Activated T-helper 1 cell treated with anti-CD3 and anti-CD28 coated beads, Interleukin-12 subunit alpha, Interleukin-12 subunit beta, Interleukin-2, Interleukin-4 antibody, amounts not matched to agents 30 ng/mL and 10 ng/mL and 1 ng/mL, durations not matched to agents 14 hours and 24 hours and 36 hours (primary cell): ENCODE measurements around the gene EPHA1. TPM values are rescaled to one million over a fixed set of nuclear protein-coding genes. Genes with fewer than 3 reads are reported as not detected.
A peak's percentile ranks its signal among the peaks of the same experiment; 100 is the strongest.
"Not testable (repeated sequence)": the region's sequence is repeated elsewhere in the genome, so short reads cannot be mapped to it uniquely, and the experiment has no call there.

Source experiments
- DNase-seq: peaks from one replicate; pipeline ENCODE4 v3.0.0; 2021; ENCODE audit warnings: low spot score
- H3K27ac Mint-ChIP-seq: one replicate; pipeline ENCODE4 v1.8.0; 2021; ENCODE audit warnings: mild to moderate bottlenecking, mixed read lengths
- H3K27me3 Mint-ChIP-seq: one replicate; pipeline ENCODE4 v1.8.0; 2022; ENCODE audit warnings: mild to moderate bottlenecking, moderate library complexity, mixed read lengths; ENCODE audit not compliant: insufficient read depth
- H3K36me3 Mint-ChIP-seq: one replicate; pipeline ENCODE4 v1.8.0; 2021; ENCODE audit warnings: low read depth, mixed read lengths
- H3K4me1 Mint-ChIP-seq: one replicate; pipeline ENCODE4 v1.8.0; 2021; ENCODE audit warnings: low read depth, mixed read lengths
- H3K4me3 Mint-ChIP-seq: one replicate; pipeline ENCODE4 v1.8.0; 2021; ENCODE audit warnings: mild to moderate bottlenecking, moderate library complexity, mixed read lengths
- H3K9me3 Mint-ChIP-seq: one replicate; pipeline ENCODE4 v1.8.0; 2021; ENCODE audit warnings: mixed read lengths
- intact Hi-C: fragments of 100-400 bp; cut with micrococcal nuclease; formaldehyde crosslinking; loops from one replicate; pipeline ENCODE4 v1.15.1; 2024
- total RNA-seq: library from RNA; stranded (reverse); gene quantifications from 2 replicates; pipeline ENCODE4 v1.2.3, GENCODE V29; 2022

Gene EPHA1
- total RNA-seq, 1 donor from 2014 or later, result not detected

DNA sequence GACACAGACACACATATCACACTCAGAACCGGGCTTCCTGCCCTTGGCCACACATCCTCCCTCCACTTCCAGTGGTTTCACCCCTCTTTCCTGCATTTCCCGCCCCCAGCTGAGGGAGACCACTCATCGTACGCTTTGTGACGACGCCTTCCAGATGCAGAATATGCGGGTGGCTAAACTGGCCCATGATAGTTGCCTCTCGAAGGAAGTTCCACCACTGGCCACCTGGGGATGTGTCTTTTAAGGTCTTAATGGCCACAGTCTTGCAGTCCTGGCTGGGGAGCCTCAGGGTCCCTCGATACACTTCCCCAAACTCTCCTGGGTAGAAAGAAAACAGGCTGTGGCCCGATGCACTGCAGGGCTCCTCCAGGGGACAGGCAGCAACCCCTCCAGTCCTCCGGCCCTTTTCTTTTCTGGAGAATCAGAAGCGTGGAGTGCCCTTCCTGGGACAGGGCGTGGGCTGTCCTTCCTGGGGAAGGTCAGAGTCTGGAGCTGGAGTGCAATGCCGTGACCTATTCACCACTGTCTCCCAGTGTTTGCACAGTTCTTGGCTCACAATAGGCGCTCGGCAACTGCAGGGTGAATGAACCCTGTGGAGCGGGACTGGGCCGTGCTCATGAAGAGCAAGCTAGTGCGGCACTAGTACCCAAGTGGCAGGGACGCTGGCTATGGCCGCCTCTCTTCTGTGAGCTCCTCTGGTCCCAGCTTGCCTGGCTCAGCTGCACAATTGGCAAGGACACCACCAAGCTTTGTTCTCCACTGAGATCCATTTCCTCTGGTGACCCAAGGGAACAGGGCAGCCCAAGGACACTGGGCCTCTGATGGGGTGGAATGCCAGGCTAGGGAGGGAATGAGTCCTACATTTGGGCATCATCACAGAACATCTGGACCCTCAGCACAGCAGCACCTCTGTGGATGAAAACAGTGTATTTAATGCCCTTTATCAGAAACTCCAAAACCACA, 13.2 kb downstream of the EPHA1 start:
- H3K36me3 Mint-ChIP-seq, result peaks cover 11% of the 10 kb centered on the region
- H3K4me1 Mint-ChIP-seq, result peaks cover 6% of the 10 kb centered on the region
- H3K4me3 Mint-ChIP-seq, result no peak overlapping the region
- no peaks in the 10 kb centered on the region for H3K27me3 Mint-ChIP-seq
- peak overlapping the region; percentile 72 for H3K27ac Mint-ChIP-seq
- H3K9me3 Mint-ChIP-seq, result no peaks in the 10 kb centered on the region
- no peak for DNase-seq
- intact Hi-C loops, result no loop called here

GRCh38 chr7:143394777-143395176, 13.9 kb downstream of the EPHA1 start:
- no peak for DNase-seq
- no peaks in the 10 kb centered on the region for H3K9me3 Mint-ChIP-seq
- H3K4me3 Mint-ChIP-seq, result no peak overlapping the region
- no peaks in the 10 kb centered on the region for H3K27me3 Mint-ChIP-seq
- intact Hi-C loops, result no loop called here
- H3K36me3 Mint-ChIP-seq, result peaks cover 16% of the 10 kb centered on the region
- no peak overlapping the region for H3K27ac Mint-ChIP-seq
- peaks cover 9% of the 10 kb centered on the region for H3K4me1 Mint-ChIP-seq

DNA sequence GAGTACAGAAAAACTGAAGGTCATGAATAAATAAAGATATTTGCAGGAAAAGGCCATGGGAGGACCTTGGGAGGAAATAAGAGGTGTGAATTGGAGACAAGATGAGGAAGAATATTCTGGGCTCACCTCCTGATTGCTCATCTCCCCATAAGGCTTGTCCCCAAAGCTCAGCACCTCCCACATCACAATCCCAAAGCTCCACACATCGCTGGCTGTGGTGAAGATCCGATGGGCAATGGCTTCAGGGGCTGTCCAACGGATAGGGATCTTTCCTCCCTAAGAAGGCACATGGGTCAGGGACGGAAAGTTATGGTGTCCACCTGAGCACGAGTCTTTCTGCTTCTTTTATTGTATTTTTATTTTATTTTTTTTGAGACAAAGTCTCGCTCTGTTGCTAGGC, 14.6 kb downstream of the EPHA1 start:
- intact Hi-C loops, result no loop called here
- H3K27me3 Mint-ChIP-seq, result no peaks in the 10 kb centered on the region

DNA sequence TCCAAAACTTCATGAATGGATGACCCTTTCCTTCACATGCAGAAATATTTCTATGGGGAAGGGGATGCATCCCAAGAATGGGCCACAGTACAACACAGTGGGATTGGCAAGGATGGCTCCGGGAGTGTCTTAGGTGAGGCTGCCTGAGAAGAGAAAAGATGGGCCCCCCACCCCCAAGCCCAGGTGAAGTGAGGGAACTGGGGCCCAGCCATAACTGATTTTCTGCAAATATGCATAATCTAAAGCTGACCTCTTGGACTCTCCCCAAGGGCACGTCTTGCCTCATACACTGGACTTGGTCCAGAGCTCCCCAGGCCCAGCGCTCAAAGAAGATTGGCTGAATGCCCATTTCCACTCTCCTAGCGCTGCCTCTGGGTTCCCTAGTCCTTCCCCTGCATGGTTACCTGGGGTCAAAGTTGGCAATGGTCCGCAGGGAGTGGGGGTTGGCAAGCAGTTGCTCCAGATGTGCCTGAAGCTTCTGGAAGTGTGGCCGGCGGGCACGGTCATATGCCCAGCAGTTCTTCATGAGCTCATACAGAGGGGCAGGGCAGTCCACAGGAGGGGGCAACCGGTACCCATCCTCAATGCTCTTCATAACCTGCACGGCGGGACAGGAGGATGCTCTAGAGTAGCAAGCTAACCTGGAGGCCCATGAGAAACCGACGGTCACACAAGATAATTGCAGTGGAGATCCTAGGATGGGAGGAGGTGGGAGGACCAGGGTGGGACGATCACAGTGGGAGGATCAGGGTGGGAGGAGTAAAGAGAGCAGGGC, 15.2 kb downstream of the EPHA1 start:
- intact Hi-C loops, result no loop called here
- H3K9me3 Mint-ChIP-seq, result no peaks in the 10 kb centered on the region
- DNase-seq, result no peak
- H3K4me3 Mint-ChIP-seq, result no peak overlapping the region
- H3K4me1 Mint-ChIP-seq, result peaks cover 17% of the 10 kb centered on the region
- no peak overlapping the region for H3K27ac Mint-ChIP-seq
- H3K36me3 Mint-ChIP-seq, result peaks cover 24% of the 10 kb centered on the region
- H3K27me3 Mint-ChIP-seq, result no peaks in the 10 kb centered on the region

More for the DNA sequence above, 14.6 kb downstream of the EPHA1 start:
- DNase-seq, result no peak
- peaks cover 16% of the 10 kb centered on the region for H3K4me1 Mint-ChIP-seq
- H3K4me3 Mint-ChIP-seq, result no peak overlapping the region
- no peaks in the 10 kb centered on the region for H3K9me3 Mint-ChIP-seq
- H3K36me3 Mint-ChIP-seq, result peaks cover 22% of the 10 kb centered on the region
- H3K27ac Mint-ChIP-seq, result no peak overlapping the region

GRCh38 chr7:143392875-143393266, 15.8 kb downstream of the EPHA1 start:
- Mint-ChIP-seq H3K27me3 (no peaks in the 10 kb centered on the region), H3K36me3 (peaks cover 24% of the 10 kb centered on the region), H3K27ac (no peak overlapping the region), H3K9me3 (no peaks in the 10 kb centered on the region), H3K4me1 (peaks cover 17% of the 10 kb centered on the region), H3K4me3 (no peak overlapping the region)
- no peak for DNase-seq
- intact Hi-C loops, result no loop called here

- intact Hi-C loops, H3K9me3 Mint-ChIP-seq, H3K4me3 Mint-ChIP-seq, H3K27ac Mint-ChIP-seq, DNase-seq, H3K27me3 Mint-ChIP-seq: not testable (repeated sequence)
- H3K4me1 Mint-ChIP-seq, result peaks cover 17% of the 10 kb centered on the region
- H3K36me3 Mint-ChIP-seq, result peaks cover 24% of the 10 kb centered on the region
Observed at GRCh38 chr7:143392427-143392826, 16.2 kb downstream of the EPHA1 start.

- Mint-ChIP-seq H3K27ac (no peak overlapping the region), H3K4me3 (no peak overlapping the region), H3K36me3 (peaks cover 24% of the 10 kb centered on the region), H3K27me3 (no peaks in the 10 kb centered on the region), H3K9me3 (no peaks in the 10 kb centered on the region), H3K4me1 (peaks cover 17% of the 10 kb centered on the region)
- no peak for DNase-seq
- intact Hi-C loops, result no loop called here
Observed at GRCh38 chr7:143391462-143392404, 16.9 kb downstream of the EPHA1 start.

- H3K27ac Mint-ChIP-seq, result no peak overlapping the region
Observed at GRCh38 chr7:143390773-143391317, 17.8 kb downstream of the EPHA1 start.

DNA sequence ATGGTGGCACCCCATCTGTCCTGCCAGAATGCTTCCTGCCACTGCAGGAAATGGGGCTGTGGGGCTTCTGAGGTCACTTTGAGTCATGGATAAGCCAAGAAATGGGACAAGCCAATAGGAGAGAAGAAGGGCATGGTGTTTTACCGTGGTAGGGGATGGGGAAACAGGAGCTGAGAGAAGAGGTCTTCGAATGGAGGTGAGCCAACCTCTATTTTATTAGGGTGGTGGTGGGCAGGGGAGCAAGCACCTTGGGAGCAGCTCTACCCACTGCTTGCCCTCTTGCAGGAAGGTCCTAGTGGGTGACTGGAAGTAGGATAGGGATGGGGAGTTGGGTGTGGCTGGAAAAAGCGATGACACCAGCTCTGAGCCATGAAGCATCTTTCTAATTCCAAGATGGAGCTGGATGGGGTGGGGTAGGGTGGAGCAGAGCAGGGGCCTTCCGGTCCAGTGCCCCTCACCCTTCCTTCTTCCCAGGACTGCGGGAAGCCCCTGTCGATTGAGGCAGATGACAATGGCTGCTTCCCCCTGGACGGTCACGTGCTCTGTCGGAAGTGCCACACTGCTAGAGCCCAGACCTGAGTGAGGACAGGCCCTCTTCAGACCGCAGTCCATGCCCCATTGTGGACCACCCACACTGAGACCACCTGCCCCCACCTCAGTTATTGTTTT, 18.4 kb downstream of the EPHA1 start:
- no peak for DNase-seq
- H3K4me1 Mint-ChIP-seq, result peaks cover 15% of the 10 kb centered on the region
- H3K4me3 Mint-ChIP-seq, result no peak overlapping the region
- no peaks in the 10 kb centered on the region for H3K27me3 Mint-ChIP-seq
- H3K27ac Mint-ChIP-seq, result no peak overlapping the region
- H3K36me3 Mint-ChIP-seq, result peaks cover 24% of the 10 kb centered on the region
- intact Hi-C loops, result no loop called here
- H3K9me3 Mint-ChIP-seq, result no peaks in the 10 kb centered on the region

More at GRCh38 chr7:143390773-143391317, 17.8 kb downstream of the EPHA1 start:
- H3K27me3 Mint-ChIP-seq, result no peaks in the 10 kb centered on the region
- no peak for DNase-seq
- H3K9me3 Mint-ChIP-seq, result no peaks in the 10 kb centered on the region
- H3K4me3 Mint-ChIP-seq, result no peak overlapping the region
- intact Hi-C loops, result no loop called here
- peaks cover 17% of the 10 kb centered on the region for H3K4me1 Mint-ChIP-seq
- H3K36me3 Mint-ChIP-seq, result peaks cover 24% of the 10 kb centered on the region

DNA sequence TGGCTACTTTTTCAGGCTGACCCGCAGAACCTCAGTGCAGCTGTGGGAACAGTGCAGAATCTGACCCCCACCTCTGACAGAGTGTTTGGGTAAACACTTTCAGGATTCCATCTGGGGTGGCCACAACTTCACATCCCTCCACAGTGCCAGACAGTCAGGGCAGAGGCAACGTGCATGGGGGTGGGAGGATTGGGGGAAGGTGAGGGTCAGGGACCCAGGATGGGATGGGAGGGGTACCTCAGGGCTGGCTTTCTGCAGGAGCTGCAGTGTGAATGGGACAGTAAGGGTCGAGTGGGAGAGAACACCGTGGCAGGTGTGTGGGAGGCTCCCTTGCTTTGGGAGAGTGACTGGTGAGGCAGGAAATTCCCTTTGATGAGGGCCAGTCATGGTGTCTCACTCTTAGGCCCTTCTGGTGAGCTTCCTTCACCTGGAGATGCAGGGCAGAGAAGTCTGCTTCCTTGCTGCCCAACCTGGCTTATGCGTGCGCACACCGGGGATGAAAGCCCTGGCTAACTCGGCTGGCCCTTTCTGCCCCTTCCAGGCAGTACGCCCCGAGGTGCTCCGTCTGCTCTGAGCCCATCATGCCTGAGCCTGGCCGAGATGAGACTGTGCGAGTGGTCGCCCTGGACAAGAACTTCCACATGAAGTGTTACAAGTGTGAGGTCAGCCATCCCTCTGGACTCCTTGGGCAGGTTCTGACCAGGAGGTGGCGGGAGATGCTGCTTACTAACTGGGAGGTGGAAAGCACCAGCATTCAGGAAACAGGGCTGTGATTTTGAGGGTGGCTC, 19.1 kb downstream of the EPHA1 start:
- intact Hi-C loops, result no loop called here
- Mint-ChIP-seq H3K36me3 (peaks cover 23% of the 10 kb centered on the region), H3K27me3 (no peaks in the 10 kb centered on the region), H3K27ac (peak overlapping the region; percentile 31), H3K4me3 (no peak overlapping the region), H3K9me3 (no peaks in the 10 kb centered on the region), H3K4me1 (peaks cover 11% of the 10 kb centered on the region)
- DNase-seq, result no peak

GRCh38 chr7:143388491-143389101, 20.1 kb downstream of the EPHA1 start:
- intact Hi-C loops, result no loop called here
- Mint-ChIP-seq H3K4me3 (no peak overlapping the region), H3K9me3 (no peaks in the 10 kb centered on the region), H3K27me3 (no peaks in the 10 kb centered on the region), H3K4me1 (peaks cover 11% of the 10 kb centered on the region), H3K27ac (no peak overlapping the region), H3K36me3 (peaks cover 21% of the 10 kb centered on the region)
- DNase-seq, result no peak
